Inflammatory macrophage (primary cell): ENCODE data around the gene ATP8B2.
"Not testable (repeated sequence)": the region's sequence is repeated elsewhere in the genome, so short reads cannot be mapped to it uniquely, and the experiment has no call there.

Experiments
- DNase-seq, 2 donors: peaks; one replicate each; pipeline ENCODE4 v3.0.0-alpha.2; 2020 to 2022

Gene ATP8B2

DNA sequence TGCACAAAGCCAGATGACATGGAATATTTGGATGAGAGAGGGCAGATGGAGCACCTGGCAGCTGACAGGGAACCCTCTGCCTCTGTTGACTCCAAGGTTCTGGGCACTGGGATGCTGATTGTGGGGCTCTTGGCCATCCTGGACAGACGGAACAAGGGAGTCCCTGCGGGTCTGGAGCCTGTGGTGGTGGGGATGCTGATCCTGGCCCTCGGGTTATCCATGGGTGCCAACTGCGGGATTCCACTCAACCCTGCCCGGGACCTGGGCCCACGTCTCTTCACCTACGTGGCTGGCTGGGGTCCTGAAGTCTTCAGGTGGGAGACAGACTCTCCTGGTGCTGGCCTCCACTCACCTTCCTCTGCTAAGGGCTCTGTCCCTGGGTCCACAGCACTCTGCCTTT is 1.8 kb upstream of the ATP8B2 start:
- DNase-seq: no peak

DNA sequence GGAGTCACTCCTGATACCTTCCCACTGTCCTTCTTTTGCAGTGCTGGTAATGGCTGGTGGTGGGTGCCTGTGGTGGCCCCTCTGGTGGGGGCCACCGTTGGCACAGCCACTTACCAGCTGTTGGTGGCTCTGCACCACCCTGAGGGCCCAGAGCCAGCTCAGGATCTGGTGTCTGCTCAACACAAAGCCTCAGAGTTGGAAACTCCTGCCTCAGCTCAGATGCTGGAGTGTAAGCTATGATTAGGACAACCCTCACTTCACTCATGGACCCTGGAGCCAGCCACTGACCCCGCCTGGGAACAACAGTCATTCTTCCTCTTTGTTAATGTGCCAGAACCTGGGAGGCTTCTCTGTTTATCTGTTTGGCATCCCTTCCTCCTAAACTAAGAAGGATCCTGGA is 1.1 kb upstream of the ATP8B2 start:
- DNase-seq: no peak

GRCh38 chr1:154325583-154326545 is 539 bp downstream of the ATP8B2 start:
- peak; percentile 33 to 36 for DNase-seq

DNA sequence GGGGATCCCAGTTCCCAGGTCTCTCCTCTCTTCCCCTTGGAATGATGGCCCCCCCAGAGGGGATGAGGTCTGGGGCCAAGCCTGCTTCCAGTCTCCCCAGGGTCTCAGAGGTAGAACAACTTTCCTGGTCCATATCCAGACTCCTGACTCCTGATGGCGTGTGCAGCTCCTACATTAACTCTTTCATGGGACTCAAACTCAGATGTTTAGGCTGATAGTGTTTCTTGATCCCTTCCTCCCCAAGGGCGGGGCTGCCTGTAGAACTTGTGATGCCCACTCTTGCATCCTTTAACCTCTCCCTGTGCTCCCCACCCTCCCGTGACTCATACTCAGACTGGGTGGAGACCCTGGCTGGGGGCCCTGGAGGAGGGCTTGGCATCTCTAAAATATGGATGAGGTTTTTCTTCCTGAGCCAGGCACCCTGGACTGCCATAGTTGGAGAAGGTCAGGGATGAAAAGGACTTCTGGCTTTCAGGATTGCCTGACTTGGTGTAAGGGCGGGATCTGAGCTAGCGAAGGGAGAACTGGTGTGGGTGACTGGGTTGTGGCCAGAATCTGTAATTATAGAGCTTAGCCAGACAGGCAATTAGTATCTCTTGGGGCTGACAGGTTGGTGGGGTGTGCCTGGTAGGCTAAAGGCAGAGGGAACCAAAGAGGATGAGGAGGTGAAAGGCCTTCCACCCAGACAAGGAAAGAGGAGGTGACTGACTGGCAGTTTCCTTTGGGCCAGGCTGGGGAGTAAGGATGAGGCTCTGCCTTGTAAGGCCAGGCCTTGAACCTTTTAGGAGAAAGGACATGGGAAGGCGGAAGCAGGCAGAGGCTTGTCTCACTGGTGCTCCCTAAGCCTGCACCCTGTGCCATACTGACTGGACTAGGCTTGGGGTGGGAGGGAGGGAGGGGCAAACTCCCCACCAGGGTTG is 1.5 kb downstream of the ATP8B2 start:
- DNase-seq: no peak

DNA sequence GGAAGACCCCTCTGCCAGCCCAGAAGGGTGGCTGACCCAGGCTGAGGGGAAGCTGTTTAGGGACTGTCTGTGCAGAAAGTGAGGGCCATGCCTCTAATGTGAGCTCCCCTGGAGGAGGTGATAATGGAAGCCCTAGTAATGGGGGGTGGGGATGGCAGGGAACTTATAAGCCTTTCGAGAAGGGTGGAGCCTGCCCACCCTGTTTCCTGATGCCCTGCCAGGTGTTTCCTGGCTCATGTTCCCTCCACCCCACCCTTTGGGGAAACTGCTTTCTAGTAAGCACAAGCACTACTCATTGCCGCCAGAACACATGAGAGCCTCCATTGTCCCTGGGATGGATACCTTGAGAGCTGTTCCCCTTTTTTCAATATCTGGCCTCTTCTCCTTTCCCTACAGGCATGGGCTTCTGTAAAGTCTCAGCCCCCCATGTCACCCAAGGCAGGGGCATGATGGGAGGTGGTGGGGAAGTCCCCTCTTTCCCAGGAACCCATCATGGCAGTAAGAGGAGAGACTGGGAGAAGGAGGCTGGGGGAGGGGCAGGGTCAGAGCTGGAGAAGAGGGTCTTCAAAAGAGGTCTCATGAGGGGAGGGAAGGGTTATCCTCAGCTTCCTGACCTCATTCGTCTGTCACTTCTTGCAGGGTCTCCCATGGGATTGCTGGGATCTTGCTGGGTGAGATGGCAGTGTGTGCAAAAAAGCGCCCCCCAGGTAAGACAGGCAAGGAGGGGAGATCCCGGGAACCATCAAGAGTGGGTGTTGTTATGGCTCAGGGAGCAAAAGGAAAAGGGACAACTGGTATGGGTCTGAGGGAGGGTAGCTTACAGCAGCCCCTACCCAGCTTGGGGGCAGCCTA is 2.4 kb downstream of the ATP8B2 start:
- DNase-seq: no peak

- DNase-seq: peak; percentile 33 to 75
These were observed 3.2 kb downstream of the ATP8B2 start for GRCh38 chr1:154328318-154329151.

GRCh38 chr1:154329152-154329521 is 3.8 kb downstream of the ATP8B2 start:
- DNase-seq: no peak

DNA sequence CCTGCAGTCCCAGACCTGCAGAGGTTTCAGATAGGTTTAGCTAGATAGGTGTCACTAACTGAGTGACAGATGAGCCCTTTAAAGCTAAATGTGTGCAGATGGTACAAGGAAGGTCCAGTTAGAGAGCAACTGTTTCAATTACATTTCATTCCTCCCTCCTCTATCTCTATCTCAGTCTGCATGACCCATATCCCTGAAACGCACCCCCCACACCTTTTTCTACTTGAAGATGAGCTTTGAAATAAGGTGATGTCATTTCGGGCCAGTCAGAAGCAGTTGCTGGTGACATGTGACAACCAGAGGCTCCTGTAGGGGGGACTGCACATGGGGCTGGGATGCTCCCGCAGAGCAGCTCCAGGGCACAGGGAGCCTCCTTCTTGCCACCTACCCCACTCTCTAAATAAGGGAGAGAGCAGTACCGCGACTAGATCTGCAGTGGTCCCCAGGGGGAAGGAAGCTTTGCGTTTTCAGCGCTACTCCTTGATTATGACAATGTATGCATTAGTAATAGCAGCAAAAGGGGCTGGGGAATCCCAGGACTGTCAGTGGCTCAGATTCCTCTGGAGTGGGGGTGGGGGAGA is 4.3 kb downstream of the ATP8B2 start:
- DNase-seq: no peak

DNA sequence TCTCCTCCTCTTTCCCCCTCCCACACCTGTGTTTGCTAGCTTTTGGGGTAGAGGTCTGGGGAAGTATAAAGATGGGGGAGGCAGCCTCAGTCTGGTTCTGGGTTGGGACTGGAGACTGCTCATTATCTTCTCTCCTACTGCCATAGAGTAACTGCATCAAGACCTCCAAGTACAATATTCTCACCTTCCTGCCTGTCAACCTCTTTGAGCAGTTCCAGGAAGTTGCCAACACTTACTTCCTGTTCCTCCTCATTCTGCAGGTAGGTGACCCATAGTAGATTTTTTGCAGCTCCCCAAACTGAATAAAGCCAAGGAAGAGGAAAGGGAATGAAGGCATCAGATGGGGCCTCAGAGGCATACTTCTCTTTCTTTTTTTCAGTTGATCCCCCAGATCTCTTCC is 5.3 kb downstream of the ATP8B2 start:
- no peak for DNase-seq

- no peak for DNase-seq
These were observed 9.0 kb downstream of the ATP8B2 start for GRCh38 chr1:154334079-154335024.

DNA sequence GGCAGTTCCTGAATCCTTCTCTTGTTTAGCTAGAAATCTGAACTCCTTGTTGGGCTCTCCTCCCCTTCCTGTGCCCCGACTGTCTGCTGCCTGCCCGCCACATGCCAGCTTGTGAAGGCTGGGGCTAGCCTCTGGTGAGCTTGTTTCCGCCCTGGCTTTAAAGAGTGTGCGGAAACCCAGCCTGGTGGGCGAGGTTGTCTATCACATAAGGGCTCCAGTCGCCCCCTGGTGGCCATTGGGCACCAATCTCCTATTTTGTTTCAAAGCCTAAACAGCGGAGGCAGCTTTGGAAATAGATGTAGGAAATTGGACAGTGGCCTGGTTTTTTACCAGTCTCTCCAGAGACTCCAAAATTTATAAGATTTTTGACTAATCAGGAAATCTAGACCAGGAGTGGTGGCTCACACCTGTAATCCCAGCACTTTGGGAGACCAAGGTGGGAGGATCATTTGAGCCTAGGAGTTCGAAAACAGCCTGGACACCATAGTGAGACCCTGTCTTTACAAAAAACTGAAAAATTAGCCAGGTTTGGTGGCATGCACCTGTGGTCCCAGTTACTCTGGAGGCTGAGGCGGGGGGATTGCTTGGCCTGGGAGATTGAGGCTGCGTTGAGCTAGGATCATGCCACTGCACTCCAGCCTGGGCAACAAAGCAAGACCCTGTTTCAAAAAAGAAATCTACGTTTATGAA is 9.8 kb downstream of the ATP8B2 start:
- DNase-seq: peak; percentile 93 to 95

DNA sequence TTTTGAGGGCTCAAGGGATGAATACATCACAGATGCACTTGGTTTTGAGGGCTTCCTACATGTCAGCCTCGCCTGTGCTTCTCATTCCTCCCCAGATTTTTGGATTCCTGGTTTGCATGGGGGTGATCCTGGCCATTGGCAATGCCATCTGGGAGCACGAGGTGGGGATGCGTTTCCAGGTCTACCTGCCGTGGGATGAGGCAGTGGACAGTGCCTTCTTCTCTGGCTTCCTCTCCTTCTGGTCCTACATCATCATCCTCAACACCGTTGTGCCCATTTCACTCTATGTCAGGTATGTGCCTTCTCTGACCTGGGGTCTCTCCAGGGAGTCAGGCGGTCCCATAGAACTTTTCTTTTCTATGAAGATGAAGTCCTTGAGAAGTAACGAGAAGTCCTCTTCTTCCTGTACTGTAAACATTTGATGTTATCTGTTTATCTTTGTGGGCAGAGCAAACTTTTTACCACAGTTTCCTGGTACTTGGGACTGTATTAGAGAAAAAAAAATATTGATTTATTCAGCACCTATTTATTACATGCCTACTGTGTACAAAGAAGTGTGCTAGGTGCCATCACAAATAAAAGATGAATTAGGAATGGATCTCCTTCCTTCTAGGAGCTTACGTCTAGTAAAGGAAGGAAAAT is 12.0 kb downstream of the ATP8B2 start:
- DNase-seq: no peak

- DNase-seq: no peak
These were observed 13.6 kb downstream of the ATP8B2 start for GRCh38 chr1:154338875-154339274.

GRCh38 chr1:154341366-154341765 is 16.0 kb downstream of the ATP8B2 start:
- not testable (repeated sequence) for DNase-seq

GRCh38 chr1:154342132-154342531 is 16.8 kb downstream of the ATP8B2 start:
- no peak for DNase-seq

DNA sequence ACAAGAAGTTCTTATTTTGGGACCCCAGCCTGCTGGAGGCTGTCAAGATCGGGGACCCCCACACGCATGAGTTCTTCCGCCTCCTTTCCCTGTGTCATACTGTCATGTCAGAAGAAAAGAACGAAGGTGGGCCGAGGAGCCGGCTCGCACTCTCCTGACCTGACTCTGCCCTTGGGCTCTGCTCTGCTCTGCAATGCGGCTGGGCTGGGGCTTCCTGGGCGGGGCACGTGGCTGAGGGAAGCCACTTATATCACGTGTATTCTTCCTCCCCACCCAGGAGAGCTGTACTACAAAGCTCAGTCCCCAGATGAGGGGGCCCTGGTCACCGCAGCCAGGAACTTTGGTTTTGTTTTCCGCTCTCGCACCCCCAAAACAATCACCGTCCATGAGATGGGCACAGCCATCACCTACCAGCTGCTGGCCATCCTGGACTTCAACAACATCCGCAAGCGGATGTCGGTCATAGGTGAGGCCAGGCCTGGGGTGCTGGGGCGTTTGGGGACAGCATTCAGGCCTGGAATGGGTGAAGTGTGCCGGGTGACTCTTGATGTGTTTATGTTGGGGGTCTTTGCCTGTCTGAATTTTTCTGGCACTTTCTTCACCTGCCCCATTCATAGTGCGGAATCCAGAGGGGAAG is 17.6 kb downstream of the ATP8B2 start:
- DNase-seq: peak; percentile 36 to 40

DNA sequence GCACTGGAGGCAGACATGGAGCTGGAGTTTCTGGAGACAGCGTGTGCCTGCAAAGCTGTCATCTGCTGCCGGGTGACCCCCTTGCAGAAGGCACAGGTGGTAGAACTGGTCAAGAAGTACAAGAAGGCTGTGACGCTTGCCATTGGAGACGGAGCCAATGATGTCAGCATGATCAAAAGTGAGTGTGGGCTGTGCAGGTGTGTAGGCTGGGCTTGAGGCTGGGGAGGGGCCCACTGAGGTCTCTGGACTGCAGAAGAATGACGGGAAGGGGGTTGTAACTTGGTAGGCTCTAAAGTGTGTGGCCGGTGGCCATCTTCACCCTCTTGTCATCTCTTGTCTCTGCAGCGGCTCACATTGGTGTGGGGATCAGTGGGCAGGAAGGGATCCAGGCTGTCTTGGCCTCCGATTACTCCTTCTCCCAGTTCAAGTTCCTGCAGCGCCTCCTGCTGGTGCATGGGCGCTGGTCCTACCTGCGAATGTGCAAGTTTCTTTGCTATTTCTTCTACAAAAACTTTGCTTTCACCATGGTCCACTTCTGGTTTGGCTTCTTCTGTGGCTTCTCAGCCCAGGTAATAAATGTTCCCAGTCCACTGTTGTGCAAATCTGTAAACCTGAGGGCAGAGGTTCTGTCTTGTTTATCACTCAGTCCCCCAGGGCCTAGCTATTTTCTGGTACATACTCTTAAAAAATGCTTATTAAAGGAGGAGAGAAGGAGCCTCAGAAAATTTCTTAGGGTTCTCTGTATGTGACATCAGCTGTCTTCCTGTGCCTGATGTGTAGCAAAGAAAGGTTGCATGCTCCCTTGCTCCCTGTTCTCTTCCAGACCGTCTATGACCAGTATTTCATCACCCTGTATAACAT is 19.9 kb downstream of the ATP8B2 start:
- peak; percentile 47 to 54 for DNase-seq
